CD4-positive, alpha-beta T cell treated with Interleukin-6 for 4 hours (primary cell): ENCODE data around the gene ZNF808.
A peak's percentile ranks its signal among the peaks of the same experiment; 100 is the strongest.
"Not testable (repeated sequence)": the region's sequence is repeated elsewhere in the genome, so short reads cannot be mapped to it uniquely, and the experiment has no call there.

ENCODE experiments used
- DNase-seq: peaks from one replicate; pipeline ENCODE4 v3.0.0-alpha.2; 2020; ENCODE audit warnings: mixed read lengths

Gene ZNF808

DNA sequence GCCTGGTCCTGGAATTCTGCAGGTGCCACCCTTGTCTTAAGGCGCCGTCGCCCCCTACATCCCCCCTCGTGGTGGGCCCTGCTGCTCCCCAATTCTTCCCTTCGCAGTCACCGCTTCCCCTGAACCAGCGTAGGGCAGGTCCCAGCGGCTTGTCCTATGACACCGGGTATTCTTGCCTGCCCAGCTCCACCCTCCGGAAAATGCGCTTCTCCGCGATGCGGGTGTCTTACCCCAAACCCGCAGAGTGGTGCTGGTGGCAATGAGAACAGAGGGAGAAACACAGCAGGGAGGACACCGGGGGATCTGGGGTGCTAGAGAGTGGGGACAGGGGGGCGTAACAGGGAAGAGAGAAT is 9.0 kb downstream of the ZNF808 start:
- DNase-seq, result peak; percentile 59

DNA sequence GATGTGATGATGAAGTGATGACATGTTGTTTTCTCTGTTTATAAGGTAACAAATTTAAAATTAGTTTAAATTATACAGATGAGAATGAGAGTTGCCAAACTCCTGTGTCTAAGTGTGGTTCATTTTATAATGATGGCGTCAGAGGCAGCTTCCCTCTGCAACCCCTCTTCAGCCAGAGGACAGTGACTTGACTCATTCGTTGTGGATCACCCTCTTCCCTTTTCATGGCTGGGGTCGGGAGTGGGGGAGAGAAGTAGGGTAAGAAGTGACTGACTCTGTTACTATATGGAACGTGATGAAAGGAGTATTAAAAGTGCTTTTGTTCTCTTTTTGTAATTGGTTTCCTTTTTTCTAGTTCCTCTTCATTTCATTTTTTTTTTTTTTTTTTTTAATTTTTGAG is 11.3 kb downstream of the ZNF808 start:
- not testable (repeated sequence) for DNase-seq

DNA sequence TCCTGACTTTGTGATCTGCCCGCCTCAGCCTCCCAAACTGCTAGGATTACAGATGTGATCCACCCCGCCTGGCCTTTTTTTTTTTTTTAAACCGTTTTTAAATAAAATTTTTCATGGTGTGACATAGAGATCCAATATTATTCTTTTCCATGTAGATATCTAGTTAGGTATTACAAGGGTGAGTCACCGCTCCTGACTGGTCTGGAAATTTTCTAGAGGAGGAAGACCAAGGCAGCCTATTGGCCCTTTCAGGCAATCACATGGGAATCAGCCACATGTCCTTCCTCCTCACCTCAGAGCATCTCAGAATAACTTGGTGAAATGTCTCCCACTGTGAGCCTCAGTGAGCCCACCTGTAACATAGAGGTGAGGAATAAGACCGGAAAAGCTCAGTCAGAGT is 13.7 kb downstream of the ZNF808 start:
- not testable (repeated sequence) for DNase-seq

DNA sequence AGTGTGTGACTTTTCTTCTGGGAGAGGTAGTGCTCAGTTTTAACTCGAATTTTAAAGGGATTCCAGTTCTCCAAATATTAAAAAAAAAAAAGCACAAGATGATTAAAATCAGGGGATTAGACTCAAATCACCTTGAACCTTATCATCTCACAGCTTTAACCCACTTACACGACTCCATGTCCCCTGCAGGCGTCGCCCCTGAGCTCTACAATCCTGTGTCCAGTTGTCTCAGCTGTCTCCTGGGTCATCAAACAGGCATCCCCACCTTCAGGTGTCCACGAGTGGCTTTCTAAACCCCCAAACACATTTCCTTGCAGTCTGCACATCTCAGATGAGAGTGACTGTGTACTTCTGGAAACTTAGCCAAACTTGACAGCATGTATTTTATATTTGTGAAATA is 14.1 kb downstream of the ZNF808 start:
- DNase-seq, result no peak

- not testable (repeated sequence) for DNase-seq
These were observed 15.1 kb downstream of the ZNF808 start for GRCh38 chr19:52542541-52542940.

- DNase-seq, result peak; percentile 41
These were observed 15.7 kb downstream of the ZNF808 start for GRCh38 chr19:52542984-52543664.

- no peak for DNase-seq
These were observed 26.9 kb downstream of the ZNF808 start for GRCh38 chr19:52554216-52554971.

- no peak for DNase-seq
These were observed 29.9 kb downstream of the ZNF808 start for GRCh38 chr19:52557231-52557995.

DNA sequence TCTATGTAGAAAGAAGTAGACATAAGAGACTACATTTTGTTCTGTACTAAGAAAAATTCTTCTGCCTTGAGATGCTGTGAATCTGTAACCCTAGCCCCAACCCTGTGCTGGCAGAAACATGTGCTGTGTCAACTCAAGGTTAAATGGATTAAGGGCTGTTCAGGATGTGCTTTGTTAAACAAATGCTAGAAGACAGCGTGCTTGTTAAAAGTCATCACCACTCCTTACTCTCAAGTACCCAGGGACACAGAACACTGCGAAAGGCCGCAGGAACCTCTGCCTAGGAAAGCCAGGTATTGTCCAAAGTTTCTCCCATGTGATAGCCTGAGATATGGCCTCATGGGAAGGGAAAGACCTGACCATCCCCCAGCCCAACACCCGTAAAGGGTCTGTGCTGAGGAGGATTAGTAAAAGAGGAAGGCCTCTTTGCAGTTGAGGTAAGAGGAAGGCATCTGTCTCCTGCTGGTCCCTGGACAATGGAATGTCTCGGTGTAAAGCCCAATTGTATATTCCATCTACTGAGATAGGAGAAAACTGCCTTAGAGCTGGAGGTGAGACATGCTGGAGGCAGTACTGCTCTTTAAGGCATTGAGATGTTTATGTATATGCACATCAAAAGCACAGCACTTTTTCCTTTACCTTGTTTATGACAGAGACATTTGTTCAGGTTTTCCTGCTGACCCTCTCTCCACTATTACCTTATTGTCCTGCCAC is 31.4 kb downstream of the ZNF808 start:
- DNase-seq, result not testable (repeated sequence)

- DNase-seq, result not testable (repeated sequence)
These were observed 34.1 kb downstream of the ZNF808 start for GRCh38 chr19:52561611-52562010.

DNA sequence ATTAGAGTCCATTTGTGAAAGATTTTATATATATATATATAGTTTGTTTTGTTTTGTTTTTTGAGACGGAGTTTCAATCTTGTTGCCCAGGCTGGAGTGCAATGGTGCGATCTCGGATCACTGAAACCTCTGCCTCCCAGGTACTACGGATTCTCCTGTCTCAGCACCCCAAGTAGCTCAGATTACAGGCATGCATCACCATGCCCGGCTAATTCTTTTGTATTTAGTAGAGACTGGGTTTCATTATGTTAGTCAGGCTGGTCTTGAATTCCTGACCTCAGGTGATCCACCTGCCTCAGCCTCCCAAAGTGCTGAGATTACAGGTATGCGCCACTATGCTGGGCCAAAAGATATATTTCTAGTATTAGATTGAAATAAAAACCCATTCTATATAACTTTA is 38.7 kb downstream of the ZNF808 start:
- no peak for DNase-seq

- no peak for DNase-seq
These were observed 39.1 kb downstream of the ZNF808 start for GRCh38 chr19:52566588-52566987.

DNA sequence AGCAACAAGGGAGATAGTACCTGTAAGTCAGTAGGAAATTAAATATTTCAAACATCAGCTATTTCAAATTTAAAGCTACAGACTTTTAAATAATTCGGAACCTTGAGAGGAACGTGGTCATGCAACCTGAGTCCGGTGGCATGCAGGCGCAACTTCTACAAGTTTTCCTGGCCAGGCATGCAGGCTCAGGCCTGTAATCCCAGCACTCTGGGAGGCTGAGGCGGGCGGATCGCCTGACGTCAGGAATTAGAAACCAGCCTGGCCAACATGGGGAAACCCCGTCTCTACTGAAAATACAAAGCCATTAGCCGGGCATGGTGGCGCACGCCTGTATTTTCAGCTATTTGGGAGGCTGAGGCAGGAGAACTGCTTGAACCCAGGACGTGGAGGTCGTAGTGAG is 40.5 kb downstream of the ZNF808 start:
- DNase-seq, result no peak

GRCh38 chr19:52569638-52569999 is 42.2 kb downstream of the ZNF808 start:
- not testable (repeated sequence) for DNase-seq

- DNase-seq, result peak; percentile 93
These were observed 42.8 kb downstream of the ZNF808 start, which contains the start of gene ZNF701 for GRCh38 chr19:52570000-52570861. TSS of gene ZNF701 (plus strand) at chr19:52570287. CDS start at chr19:52574148, 3,861 bp downstream.

GRCh38 chr19:52584736-52585440 is 57.4 kb downstream of the ZNF808 start:
- DNase-seq, result no peak

DNA sequence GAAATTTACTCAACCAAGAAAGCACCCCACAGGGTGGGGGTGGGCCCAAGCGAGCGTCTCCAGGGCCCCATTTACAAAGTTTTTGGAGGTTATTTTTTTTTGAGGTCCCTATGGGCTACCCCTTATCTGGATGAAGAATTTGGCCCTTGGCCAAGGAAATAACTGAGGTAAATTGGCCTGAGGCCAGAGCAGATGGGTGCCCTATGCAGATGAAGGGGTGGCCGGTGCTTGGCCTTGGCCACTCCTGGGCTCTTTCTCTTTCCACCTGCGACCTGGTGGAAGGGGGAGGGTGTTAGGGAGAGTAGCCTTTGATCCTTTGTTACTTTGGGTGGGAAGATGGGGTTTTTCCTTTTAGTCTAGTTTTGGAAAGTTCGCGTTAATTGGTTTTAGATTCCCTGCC is 58.1 kb downstream of the ZNF808 start:
- DNase-seq, result no peak

DNA sequence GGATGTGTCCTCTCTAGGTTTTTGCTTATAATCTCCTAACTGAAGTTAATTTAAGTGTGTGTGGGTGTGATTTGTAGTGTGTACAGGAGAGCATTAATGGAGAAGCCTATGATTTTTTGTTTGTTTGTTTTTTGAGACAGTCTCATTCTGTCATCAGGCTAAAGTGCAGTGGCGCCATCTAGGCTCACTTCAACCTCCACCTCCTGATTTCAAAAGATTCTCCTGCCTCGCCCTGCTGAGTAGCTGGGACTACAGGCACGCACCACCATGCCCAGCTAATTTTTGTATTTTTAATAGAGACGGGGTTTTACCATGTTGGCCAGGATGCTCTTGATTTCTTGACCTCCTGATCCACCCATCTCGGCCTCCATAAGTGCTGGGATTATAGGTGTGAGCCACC is 63.3 kb downstream of the ZNF808 start:
- DNase-seq, result no peak

GRCh38 chr19:52592301-52592700 is 64.8 kb downstream of the ZNF808 start:
- DNase-seq, result no peak

- DNase-seq, result not testable (repeated sequence)
These were observed 66.0 kb downstream of the ZNF808 start for GRCh38 chr19:52593441-52593840.

DNA sequence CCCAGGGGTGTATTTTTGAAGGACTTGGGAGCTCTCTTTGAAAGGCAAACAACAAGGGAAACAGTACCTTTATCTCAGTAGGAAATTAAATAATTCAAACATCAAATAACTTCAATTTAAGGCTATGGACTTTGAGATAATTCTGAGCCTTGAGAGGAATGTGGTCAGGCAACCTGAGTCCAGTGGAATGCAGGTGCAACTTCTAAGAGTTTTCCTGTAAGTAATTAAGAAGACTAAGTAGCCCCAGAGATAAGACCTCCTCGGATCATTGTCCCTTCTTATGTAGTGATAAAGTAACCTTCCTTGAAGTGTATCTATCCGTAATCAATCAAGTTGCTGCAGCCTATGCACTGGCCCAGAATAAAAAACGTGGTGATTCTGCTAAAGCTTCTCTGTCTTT is 71.8 kb downstream of the ZNF808 start:
- DNase-seq, result no peak
